Vagina (tissue), 2 donors: ENCODE data around the gene CNIH1.

Experiments used
- POLR2A ChIP-seq, 2 donors: fragments of 450-650 bp; IDR thresholded peaks; one replicate each; pipeline ENCODE4 v1.6.1; 2017; ENCODE audit warnings: antibody characterized with exemption in 2 of 2, mild to moderate bottlenecking in 2 of 2, moderate library complexity in 2 of 2
- TF ChIP-seq, protein P1 (sequence below), 3 experiments: fragments of 450-650 bp in 2 of 3; fragments of 200-600 bp in 1 of 3; sonication (generic) in 1 of 3; IDR thresholded peaks; one replicate each; pipeline ENCODE4 v1.5.1; 2017 to 2019; ENCODE audit warnings: antibody characterized with exemption in 3 of 3, mild to moderate bottlenecking in 2 of 3, moderate library complexity in 2 of 3

DNA sequence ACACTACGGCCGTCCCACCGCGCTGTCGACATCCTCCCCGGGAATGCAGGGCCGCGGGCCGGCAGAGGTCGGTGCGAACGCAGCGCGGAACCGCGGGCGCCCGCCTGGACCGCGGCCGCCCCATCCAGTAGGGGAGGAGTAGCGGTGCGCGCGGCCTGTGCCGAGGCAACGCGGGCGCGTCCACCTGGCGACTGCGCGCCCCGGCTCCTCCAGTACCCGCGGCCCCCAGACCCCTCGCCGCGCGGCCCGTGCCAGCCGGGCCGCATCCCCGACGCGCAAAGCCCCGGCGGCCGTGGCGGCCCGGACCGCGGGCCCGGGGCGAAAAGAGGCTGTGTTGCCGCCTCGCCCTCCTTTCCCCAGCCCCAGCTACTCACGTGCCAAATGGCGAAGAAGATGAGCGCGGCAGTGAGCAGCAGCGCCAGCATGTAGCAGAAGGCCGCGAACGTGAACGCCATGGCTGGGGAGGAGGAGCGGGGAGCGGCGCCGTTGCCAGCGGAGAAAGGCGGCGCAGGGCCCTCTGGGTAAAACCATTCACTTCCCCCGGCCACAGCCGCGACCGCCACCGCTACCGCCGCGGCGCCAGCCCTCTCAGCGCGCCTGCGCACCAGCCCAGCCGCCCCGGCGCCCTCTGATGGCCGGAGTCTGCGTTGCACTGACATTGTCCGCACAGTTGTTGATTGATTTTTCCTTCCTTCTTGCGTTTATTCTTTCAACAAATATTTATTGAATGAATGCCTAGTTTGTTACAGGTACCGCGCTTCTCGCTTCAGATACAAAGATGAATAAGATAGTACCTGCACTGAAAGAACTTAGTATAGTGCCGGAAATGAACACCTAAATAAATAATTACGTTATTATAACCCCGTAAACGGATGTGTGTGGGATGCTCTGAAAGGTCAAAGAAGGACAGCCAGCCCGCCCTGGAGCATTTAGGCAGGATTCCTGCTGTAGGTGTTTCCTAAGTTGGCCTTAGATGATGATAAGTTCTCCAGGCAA, at the start of gene CNIH1:
- TF ChIP-seq, protein P1, sequence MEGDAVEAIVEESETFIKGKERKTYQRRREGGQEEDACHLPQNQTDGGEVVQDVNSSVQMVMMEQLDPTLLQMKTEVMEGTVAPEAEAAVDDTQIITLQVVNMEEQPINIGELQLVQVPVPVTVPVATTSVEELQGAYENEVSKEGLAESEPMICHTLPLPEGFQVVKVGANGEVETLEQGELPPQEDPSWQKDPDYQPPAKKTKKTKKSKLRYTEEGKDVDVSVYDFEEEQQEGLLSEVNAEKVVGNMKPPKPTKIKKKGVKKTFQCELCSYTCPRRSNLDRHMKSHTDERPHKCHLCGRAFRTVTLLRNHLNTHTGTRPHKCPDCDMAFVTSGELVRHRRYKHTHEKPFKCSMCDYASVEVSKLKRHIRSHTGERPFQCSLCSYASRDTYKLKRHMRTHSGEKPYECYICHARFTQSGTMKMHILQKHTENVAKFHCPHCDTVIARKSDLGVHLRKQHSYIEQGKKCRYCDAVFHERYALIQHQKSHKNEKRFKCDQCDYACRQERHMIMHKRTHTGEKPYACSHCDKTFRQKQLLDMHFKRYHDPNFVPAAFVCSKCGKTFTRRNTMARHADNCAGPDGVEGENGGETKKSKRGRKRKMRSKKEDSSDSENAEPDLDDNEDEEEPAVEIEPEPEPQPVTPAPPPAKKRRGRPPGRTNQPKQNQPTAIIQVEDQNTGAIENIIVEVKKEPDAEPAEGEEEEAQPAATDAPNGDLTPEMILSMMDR (IDR thresholded peaks at IDR 0.05) = peak; percentile 80 to 99 (median 93)
- no peak for TF ChIP-seq POLR2A (IDR thresholded peaks at IDR 0.05)
